HEK293 (cell line): ENCODE results near the gene SERPINE2.
"Not testable (repeated sequence)": the region's sequence is repeated elsewhere in the genome, so short reads cannot be mapped to it uniquely, and the experiment has no call there.

Source experiments
- CTCF ChIP-seq: fragments of 450-650 bp; formaldehyde crosslinking; IDR thresholded peaks from 2 replicates; pipeline ENCODE4 v1.5.1; 2016; ENCODE audit warnings: missing biosample characterization, missing genetic modification characterization
- HOXA7 ChIP-seq: sonication (generic); formaldehyde crosslinking; IDR thresholded peaks from 2 replicates; pipeline ENCODE4 v1.8.1; 2022; ENCODE audit warnings: missing genetic modification reagents, borderline replicate concordance
- INSM2 ChIP-seq: fragments of 450-650 bp; formaldehyde crosslinking; IDR thresholded peaks from 2 replicates; pipeline ENCODE4 v1.5.1; 2016; ENCODE audit warnings: missing biosample characterization, missing genetic modification characterization
- MYNN ChIP-seq: fragments of 450-650 bp; formaldehyde crosslinking; IDR thresholded peaks from 2 replicates; pipeline ENCODE4 v1.5.1; 2016; ENCODE audit warnings: missing biosample characterization, missing genetic modification characterization, borderline replicate concordance
- PATZ1 ChIP-seq: fragments of 450-650 bp; formaldehyde crosslinking; IDR thresholded peaks from 2 replicates; pipeline ENCODE4 v1.5.1; 2016; ENCODE audit warnings: missing biosample characterization, missing genetic modification characterization
- TCF7L2 ChIP-seq: IDR thresholded peaks from 2 replicates; pipeline ENCODE4 v1.6.1; 2011; ENCODE audit warnings: low read depth, mild to moderate bottlenecking, inconsistent platforms, low read length, moderate library complexity, borderline replicate concordance
- YY1 ChIP-seq: fragments of 450-650 bp; formaldehyde crosslinking; IDR thresholded peaks from 2 replicates; pipeline ENCODE4 v1.5.1; 2018; ENCODE audit warnings: missing biosample characterization, missing genetic modification characterization
- ZNF146 ChIP-seq: fragments of 450-650 bp; formaldehyde crosslinking; IDR thresholded peaks from 2 replicates; pipeline ENCODE4 v1.5.1; 2016; ENCODE audit warnings: missing biosample characterization, missing genetic modification characterization
- ZNF2 ChIP-seq: fragments of 450-650 bp; formaldehyde crosslinking; IDR thresholded peaks from 2 replicates; pipeline ENCODE4 v1.5.1; 2016; ENCODE audit warnings: missing biosample characterization, missing genetic modification characterization
- ZNF214 ChIP-seq: fragments of 450-650 bp; formaldehyde crosslinking; IDR thresholded peaks from 2 replicates; pipeline ENCODE4 v1.5.1; 2017; ENCODE audit warnings: missing biosample characterization, mild to moderate bottlenecking, missing genetic modification characterization, borderline replicate concordance
- ZNF311 ChIP-seq: fragments of 450-650 bp; formaldehyde crosslinking; IDR thresholded peaks from 2 replicates; pipeline ENCODE4 v1.5.1; 2017; ENCODE audit warnings: missing biosample characterization, missing genetic modification characterization, borderline replicate concordance
- ZNF571 ChIP-seq: fragments of 450-650 bp; formaldehyde crosslinking; IDR thresholded peaks from 2 replicates; pipeline ENCODE4 v1.5.0; 2017; ENCODE audit warnings: missing biosample characterization, missing genetic modification characterization
- ZNF707 ChIP-seq: fragments of 450-650 bp; formaldehyde crosslinking; IDR thresholded peaks from 2 replicates; pipeline ENCODE4 v1.5.1; 2016; ENCODE audit warnings: missing biosample characterization, missing genetic modification characterization
- ZNF837 ChIP-seq: fragments of 450-650 bp; formaldehyde crosslinking; IDR thresholded peaks from 2 replicates; pipeline ENCODE4 v1.5.1; 2016; ENCODE audit warnings: missing biosample characterization, missing genetic modification characterization

GRCh38 chr2:224000662-224001061 lies 38.4 kb downstream of the SERPINE2 start:
- TF ChIP-seq CTCF; YY1 (tag by site-specific recombination); ZNF214 (tag by site-specific recombination); ZNF311 (tag by site-specific recombination); PATZ1; ZNF837 (tag by site-specific recombination); INSM2 (tag by site-specific recombination); ZNF707; ZNF2 (tag by site-specific recombination); MYNN (tag by site-specific recombination); TCF7L2; ZNF571; HOXA7: not testable (repeated sequence)
- TF ChIP-seq ZNF146 (tag by site-specific recombination) = peak; percentile 59
